MM.1S (cell line): ENCODE results near the gene UBC.

Experiments used
- EZH2 ChIP-seq: fragments of 300-600 bp; sonication (generic); optimal IDR thresholded peaks from 2 replicates; pipeline ENCODE3; 2017; ENCODE audit warnings: low read depth, mild to moderate bottlenecking, antibody characterized with exemption, low read length, mixed read lengths
- EZH2phosphoT487 ChIP-seq: fragments of 300-600 bp; sonication (generic); IDR thresholded peaks from 2 replicates; pipeline ENCODE4 v1.6.1; 2018; ENCODE audit warnings: antibody characterized with exemption, low read length
- TF ChIP-seq, protein P1 (sequence below): fragments of 300-600 bp; sonication (generic); IDR thresholded peaks from 2 replicates; pipeline ENCODE4 v1.5.1; 2016; ENCODE audit warnings: antibody characterized with exemption, low read length, mixed read lengths

DNA sequence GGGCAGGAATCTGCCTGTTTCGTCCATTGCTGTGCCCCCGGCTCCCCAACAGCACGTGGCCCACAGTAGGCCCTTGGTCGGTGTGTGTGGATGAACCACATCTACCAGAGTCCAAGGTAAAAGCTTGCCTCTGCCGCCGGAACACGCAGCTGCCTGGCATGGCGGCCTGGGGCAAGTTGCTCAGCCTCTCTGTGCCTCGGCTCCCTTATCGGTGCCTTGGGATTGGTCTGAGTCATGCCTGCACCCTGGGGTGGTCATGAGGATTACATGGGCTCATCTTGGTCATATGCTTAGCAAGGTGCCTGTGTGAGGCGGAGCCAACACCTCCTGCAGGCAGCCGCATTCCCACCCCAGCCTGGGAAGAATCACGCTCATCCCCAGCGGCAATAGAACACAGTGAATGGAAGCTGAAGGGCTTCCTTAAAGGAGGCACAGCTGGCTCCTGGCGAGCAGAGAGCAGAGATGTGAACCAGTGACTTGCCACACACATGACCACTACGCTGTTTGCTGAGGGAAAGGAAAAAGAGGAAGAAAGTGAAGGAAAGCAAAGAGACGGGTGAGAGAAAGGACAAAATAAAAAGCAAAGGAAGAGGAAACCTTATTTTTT is 45.3 kb downstream of the UBC start:
- TF ChIP-seq, protein P1, sequence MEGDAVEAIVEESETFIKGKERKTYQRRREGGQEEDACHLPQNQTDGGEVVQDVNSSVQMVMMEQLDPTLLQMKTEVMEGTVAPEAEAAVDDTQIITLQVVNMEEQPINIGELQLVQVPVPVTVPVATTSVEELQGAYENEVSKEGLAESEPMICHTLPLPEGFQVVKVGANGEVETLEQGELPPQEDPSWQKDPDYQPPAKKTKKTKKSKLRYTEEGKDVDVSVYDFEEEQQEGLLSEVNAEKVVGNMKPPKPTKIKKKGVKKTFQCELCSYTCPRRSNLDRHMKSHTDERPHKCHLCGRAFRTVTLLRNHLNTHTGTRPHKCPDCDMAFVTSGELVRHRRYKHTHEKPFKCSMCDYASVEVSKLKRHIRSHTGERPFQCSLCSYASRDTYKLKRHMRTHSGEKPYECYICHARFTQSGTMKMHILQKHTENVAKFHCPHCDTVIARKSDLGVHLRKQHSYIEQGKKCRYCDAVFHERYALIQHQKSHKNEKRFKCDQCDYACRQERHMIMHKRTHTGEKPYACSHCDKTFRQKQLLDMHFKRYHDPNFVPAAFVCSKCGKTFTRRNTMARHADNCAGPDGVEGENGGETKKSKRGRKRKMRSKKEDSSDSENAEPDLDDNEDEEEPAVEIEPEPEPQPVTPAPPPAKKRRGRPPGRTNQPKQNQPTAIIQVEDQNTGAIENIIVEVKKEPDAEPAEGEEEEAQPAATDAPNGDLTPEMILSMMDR = no peak
- TF ChIP-seq EZH2 (no peak), EZH2phosphoT487 (no peak)
